Hepatocyte (in vitro differentiated cells): ENCODE results near the gene GBE1. TPM values are rescaled to one million over a fixed set of nuclear protein-coding genes. Genes with fewer than 3 reads are reported as not detected.

Experiments used
- DNase-seq: peaks from one replicate; pipeline ENCODE4 v3.0.0-alpha.2; 2016; ENCODE audit warnings: low spot score
- H2AFZ ChIP-seq: fragments of 200-600 bp; sonication (generic); 2 replicates; pipeline ENCODE4 v1.6.0; 2016; ENCODE audit warnings: antibody characterized with exemption, mild to moderate bottlenecking
- H3K27ac ChIP-seq: fragments of 200-600 bp; sonication (generic); 2 replicates; pipeline ENCODE4 v1.5.1; 2016; ENCODE audit warnings: mild to moderate bottlenecking
- H3K27me3 ChIP-seq: fragments of 200-600 bp; sonication (generic); 2 replicates; pipeline ENCODE4 v1.6.1; 2016
- H3K36me3 ChIP-seq: fragments of 200-600 bp; sonication (generic); replicated peaks from 2 replicates; pipeline ENCODE4 v1.5.1; 2016; ENCODE audit warnings: low read depth; ENCODE audit not compliant: insufficient read depth
- H3K4me1 ChIP-seq: fragments of 200-600 bp; sonication (generic); 2 replicates; pipeline ENCODE4 v1.5.1; 2016; ENCODE audit warnings: mild to moderate bottlenecking, moderate library complexity; ENCODE audit not compliant: insufficient read depth
- H3K4me2 ChIP-seq: fragments of 200-600 bp; sonication (generic); 2 replicates; pipeline ENCODE4 v1.6.0; 2016
- H3K4me3 ChIP-seq: fragments of 200-600 bp; sonication (generic); 2 replicates; pipeline ENCODE4 v1.5.1; 2016; ENCODE audit warnings: mild to moderate bottlenecking
- H3K79me2 ChIP-seq: fragments of 200-600 bp; sonication (generic); 2 replicates; pipeline ENCODE4 v1.6.0; 2017; ENCODE audit warnings: mild to moderate bottlenecking
- H3K9me2 ChIP-seq: fragments of 200-600 bp; sonication (generic); replicated peaks from 2 replicates; pipeline ENCODE4 v1.6.0; 2017; ENCODE audit warnings: mild to moderate bottlenecking; ENCODE audit not compliant: insufficient read depth
- H3K9me3 ChIP-seq: fragments of 200-600 bp; sonication (generic); 2 replicates; pipeline ENCODE4 v1.5.1; 2016; ENCODE audit warnings: low read depth, mild to moderate bottlenecking
- H4K20me1 ChIP-seq: fragments of 200-600 bp; sonication (generic); 2 replicates; pipeline ENCODE4 v1.6.0; 2016; ENCODE audit warnings: mild to moderate bottlenecking; ENCODE audit not compliant: insufficient read depth, poor library complexity, severe bottlenecking
- EZH2 ChIP-seq: fragments of 200-600 bp; sonication (generic); IDR thresholded peaks from 2 replicates; pipeline ENCODE4 v1.6.1; 2016; ENCODE audit warnings: antibody characterized with exemption, mild to moderate bottlenecking, borderline replicate concordance
- EZH2phosphoT487 ChIP-seq: fragments of 200-600 bp; sonication (generic); IDR thresholded peaks from one replicate; pipeline ENCODE4 v1.6.1; 2018; ENCODE audit warnings: antibody characterized with exemption, mild to moderate bottlenecking, low read depth, moderate library complexity; ENCODE audit not compliant: unreplicated experiment, severe bottlenecking
- WGBS: methylation state at CpG from one replicate; pipeline ENCODE4 v1.1.6; 2016; ENCODE audit warnings: low lambda C conversion rate; ENCODE audit errors: missing lambda C conversion rate; 5-methylcytosine and 5-hydroxymethylcytosine counted together
- polyA plus RNA-seq: library from polyadenylated mRNA; unstranded; fragments of >200 nt; fragmentation: Nextera tagmentation; extraction: Ambion mirVana; gene quantifications from 2 replicates; pipeline ENCODE4 v1.2.1, GENCODE V29; 2016
- total RNA-seq: library from RNA; depleted of rRNA; stranded (reverse); fragments of >200 nt; gene quantifications from 2 replicates; pipeline ENCODE4 v1.2.3, GENCODE V29; 2014
- TF ChIP-seq, protein P1 (sequence below): fragments of 200-600 bp; sonication (generic); IDR thresholded peaks from 2 replicates; pipeline ENCODE4 v1.5.1; 2016; ENCODE audit warnings: antibody characterized with exemption, mild to moderate bottlenecking; ENCODE audit not compliant: poor library complexity

Gene GBE1
- total and polyA plus RNA-seq, 2 experiments from 2014 or later, result 15.6 to 25.8 TPM

DNA sequence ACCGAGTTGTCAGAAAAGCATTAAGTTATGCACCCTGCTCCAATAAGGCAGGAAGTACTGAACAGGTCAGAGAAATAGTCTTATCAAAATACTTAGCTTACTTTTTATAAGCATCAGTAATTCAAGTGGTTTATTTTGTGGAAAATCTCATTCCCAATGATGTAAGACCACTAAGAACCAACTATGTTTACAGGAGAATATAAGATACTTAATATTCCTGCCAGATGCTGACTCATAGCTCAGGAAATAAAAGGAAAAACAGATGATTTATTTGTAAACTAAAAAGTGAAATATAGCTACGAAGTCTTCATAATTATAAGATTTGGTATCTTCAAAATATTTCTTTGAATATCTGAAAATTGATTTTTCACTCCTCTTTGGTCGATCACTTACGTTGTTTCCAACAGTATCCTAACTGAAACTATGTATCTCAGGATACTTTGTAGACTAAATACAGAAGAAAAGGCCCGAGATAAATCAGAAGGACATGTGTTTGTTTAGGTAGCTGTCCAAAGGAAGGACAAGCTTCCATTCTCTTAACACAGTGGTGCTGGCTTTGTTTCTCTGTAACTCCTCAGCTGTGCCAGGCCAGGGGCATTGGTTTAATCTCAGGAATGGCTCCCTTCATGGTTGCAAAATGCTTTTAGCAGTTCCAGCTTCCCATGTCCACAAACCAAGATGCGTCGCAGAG lies 295.8 kb downstream of the GBE1 start:
- no peak for DNase-seq
- H2AFZ ChIP-seq, result no peak overlapping the region
- no peaks in the 10 kb centered on the region for H3K79me2 ChIP-seq
- no peaks in the 10 kb centered on the region for H3K9me2 ChIP-seq
- TF ChIP-seq, protein P1, sequence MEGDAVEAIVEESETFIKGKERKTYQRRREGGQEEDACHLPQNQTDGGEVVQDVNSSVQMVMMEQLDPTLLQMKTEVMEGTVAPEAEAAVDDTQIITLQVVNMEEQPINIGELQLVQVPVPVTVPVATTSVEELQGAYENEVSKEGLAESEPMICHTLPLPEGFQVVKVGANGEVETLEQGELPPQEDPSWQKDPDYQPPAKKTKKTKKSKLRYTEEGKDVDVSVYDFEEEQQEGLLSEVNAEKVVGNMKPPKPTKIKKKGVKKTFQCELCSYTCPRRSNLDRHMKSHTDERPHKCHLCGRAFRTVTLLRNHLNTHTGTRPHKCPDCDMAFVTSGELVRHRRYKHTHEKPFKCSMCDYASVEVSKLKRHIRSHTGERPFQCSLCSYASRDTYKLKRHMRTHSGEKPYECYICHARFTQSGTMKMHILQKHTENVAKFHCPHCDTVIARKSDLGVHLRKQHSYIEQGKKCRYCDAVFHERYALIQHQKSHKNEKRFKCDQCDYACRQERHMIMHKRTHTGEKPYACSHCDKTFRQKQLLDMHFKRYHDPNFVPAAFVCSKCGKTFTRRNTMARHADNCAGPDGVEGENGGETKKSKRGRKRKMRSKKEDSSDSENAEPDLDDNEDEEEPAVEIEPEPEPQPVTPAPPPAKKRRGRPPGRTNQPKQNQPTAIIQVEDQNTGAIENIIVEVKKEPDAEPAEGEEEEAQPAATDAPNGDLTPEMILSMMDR, result no peak
- no peak for TF ChIP-seq EZH2phosphoT487
- no peak for TF ChIP-seq EZH2
- no peak overlapping the region for H3K4me2 ChIP-seq
- H3K27ac ChIP-seq, result no peak overlapping the region
- H4K20me1 ChIP-seq, result no peaks in the 10 kb centered on the region
- H3K9me3 ChIP-seq, result no peaks in the 10 kb centered on the region
- H3K36me3 ChIP-seq, result no peaks in the 10 kb centered on the region
- no peak overlapping the region for H3K4me3 ChIP-seq
- WGBS, result 91% methylated on average over 7 of the region's 7 CpGs
- no peaks in the 10 kb centered on the region for H3K27me3 ChIP-seq
- H3K4me1 ChIP-seq, result no peaks in the 10 kb centered on the region

DNA sequence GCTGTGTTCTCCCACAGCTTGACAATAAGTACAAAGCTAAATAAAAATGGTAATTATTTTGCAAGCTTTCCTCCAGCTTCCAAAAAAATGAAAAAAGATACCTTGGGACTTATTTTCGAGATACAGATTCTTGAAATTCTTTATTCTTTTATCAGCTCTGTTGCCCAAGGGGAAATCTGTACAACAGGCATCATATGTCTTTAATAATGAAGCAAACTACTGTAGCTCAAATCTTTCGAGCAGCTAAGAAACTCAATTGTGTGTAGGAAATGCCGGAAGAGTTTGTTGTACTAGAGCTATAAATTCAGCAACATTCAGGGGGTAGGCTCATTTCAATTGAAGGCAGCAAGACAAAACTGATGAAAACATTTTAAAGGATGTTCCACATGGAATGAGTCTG lies 297.7 kb downstream of the GBE1 start:
- H3K4me1 ChIP-seq, result no peaks in the 10 kb centered on the region
- DNase-seq, result no peak
- 62% methylated on average over 3 of the region's 3 CpGs for WGBS

DNA sequence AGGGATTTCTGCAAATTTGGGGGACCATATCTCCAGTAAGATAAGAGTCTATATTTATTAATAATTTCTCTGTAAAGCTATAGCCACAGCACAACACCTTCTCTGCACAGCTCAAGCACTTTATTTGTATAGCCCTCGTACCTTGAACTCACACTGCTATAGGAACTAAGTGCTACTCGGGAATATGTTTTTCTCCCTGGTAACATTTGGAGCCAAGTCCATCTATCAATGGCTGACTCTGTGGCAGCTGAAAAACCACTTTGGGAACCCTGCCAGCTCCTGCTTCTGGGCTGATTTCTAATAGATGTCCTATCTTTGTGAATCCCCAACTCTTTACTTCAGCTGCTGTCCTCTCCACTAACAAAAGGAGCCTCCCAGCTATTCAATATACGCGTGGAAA lies 298.5 kb downstream of the GBE1 start:
- 66% methylated on average over 4 of the region's 4 CpGs for WGBS

More for the DNA sequence above, 297.7 kb downstream of the GBE1 start:
- Histone ChIP-seq H3K9me3 (no peaks in the 10 kb centered on the region), H3K9me2 (no peaks in the 10 kb centered on the region), H3K4me3 (no peak overlapping the region), H3K27me3 (no peaks in the 10 kb centered on the region), H3K4me2 (no peak overlapping the region), H2AFZ (no peak overlapping the region), H3K79me2 (no peaks in the 10 kb centered on the region), H4K20me1 (no peaks in the 10 kb centered on the region), H3K36me3 (no peaks in the 10 kb centered on the region), H3K27ac (no peak overlapping the region)
- TF ChIP-seq EZH2phosphoT487 (no peak), EZH2 (no peak)
- TF ChIP-seq, protein P1, result no peak

More for the DNA sequence above, 298.5 kb downstream of the GBE1 start:
- Histone ChIP-seq H3K4me2 (no peak overlapping the region), H3K27ac (no peak overlapping the region), H2AFZ (no peak overlapping the region), H3K9me2 (no peaks in the 10 kb centered on the region), H3K79me2 (no peaks in the 10 kb centered on the region), H3K27me3 (no peaks in the 10 kb centered on the region), H3K4me1 (no peaks in the 10 kb centered on the region), H4K20me1 (no peaks in the 10 kb centered on the region), H3K9me3 (no peaks in the 10 kb centered on the region), H3K4me3 (no peak overlapping the region), H3K36me3 (no peaks in the 10 kb centered on the region)
- DNase-seq, result peak; percentile 15
- TF ChIP-seq, protein P1, result no peak
- no peak for TF ChIP-seq EZH2phosphoT487
- TF ChIP-seq EZH2, result no peak
